Bronchial epithelial cell (primary cell): ENCODE results near the gene ENTPD1. TPM values are rescaled to one million over a fixed set of nuclear protein-coding genes. Genes with fewer than 3 reads are reported as not detected.

Experiments
- DNase-seq: peaks from one replicate; pipeline ENCODE4 v3.0.0-alpha.2; 2010; ENCODE audit warnings: low read depth
- FAIRE-seq: peaks from 2 replicates; lab custom pipeline; 2011; peaks lifted over from hg19 to GRCh38; lab: Jason Lieb, UNC
- H3K27me3 ChIP-seq: 2 replicates; pipeline ENCODE4 v1.5.1; 2011; ENCODE audit warnings: low read length; ENCODE audit not compliant: control insufficient read depth, insufficient read depth
- H3K36me3 ChIP-seq: 2 replicates; pipeline ENCODE4 v1.5.1; 2011; ENCODE audit warnings: low read length; ENCODE audit not compliant: control insufficient read depth, insufficient read depth
- H3K4me3 ChIP-seq: 2 replicates; pipeline ENCODE4 v1.5.1; 2011; ENCODE audit warnings: mild to moderate bottlenecking, low read depth, low read length, control low read depth
- total RNA-seq: library from RNA; depleted of rRNA; stranded (reverse); fragments of >200 nt; gene quantifications from 2 replicates; pipeline ENCODE4 v1.2.1, GENCODE V29; 2014
- TF ChIP-seq, protein P1 (sequence below): IDR thresholded peaks from 2 replicates; pipeline ENCODE4 v1.5.1; 2011; ENCODE audit warnings: mild to moderate bottlenecking, moderate library complexity, low read length, control low read depth, inconsistent platforms; ENCODE audit not compliant: insufficient read depth, severe bottlenecking

Gene ENTPD1
- total RNA-seq, 1 donor from 2014 or later, result not detected

- Histone ChIP-seq H3K36me3 (no peaks in the 10 kb centered on the region), H3K27me3 (no peaks in the 10 kb centered on the region), H3K4me3 (no peak overlapping the region)
- TF ChIP-seq, protein P1, sequence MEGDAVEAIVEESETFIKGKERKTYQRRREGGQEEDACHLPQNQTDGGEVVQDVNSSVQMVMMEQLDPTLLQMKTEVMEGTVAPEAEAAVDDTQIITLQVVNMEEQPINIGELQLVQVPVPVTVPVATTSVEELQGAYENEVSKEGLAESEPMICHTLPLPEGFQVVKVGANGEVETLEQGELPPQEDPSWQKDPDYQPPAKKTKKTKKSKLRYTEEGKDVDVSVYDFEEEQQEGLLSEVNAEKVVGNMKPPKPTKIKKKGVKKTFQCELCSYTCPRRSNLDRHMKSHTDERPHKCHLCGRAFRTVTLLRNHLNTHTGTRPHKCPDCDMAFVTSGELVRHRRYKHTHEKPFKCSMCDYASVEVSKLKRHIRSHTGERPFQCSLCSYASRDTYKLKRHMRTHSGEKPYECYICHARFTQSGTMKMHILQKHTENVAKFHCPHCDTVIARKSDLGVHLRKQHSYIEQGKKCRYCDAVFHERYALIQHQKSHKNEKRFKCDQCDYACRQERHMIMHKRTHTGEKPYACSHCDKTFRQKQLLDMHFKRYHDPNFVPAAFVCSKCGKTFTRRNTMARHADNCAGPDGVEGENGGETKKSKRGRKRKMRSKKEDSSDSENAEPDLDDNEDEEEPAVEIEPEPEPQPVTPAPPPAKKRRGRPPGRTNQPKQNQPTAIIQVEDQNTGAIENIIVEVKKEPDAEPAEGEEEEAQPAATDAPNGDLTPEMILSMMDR, result no peak
- FAIRE-seq, result no peak
- no peak for DNase-seq
Measured at GRCh38 chr10:95815133-95815532, 59.2 kb downstream of the ENTPD1 start.

- Histone ChIP-seq H3K36me3 (no peaks in the 10 kb centered on the region), H3K4me3 (no peak overlapping the region), H3K27me3 (no peaks in the 10 kb centered on the region)
- TF ChIP-seq, protein P1, result no peak
- FAIRE-seq, result no peak
- DNase-seq, result no peak
Measured at GRCh38 chr10:95815701-95816240, 59.8 kb downstream of the ENTPD1 start.

DNA sequence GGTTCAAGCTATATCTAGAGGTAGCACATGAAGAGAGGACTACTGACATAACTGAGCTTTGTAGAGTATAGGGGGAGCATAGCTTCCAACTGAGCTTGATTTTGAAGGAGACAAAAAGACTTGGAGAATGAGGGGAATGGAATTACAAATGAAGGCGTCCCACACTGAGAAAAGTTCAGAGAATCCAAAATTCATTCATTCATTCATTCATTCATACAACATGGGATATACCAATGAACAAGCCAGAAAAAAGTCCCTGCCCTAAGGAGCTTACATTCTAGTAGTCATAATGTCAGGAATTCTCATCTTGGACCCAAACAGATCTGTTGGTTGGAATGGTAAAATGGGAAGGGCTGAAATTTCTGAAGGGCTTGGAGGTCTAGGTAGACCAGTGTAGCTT, 62.0 kb downstream of the ENTPD1 start:
- no peak for FAIRE-seq

GRCh38 chr10:95818668-95819067, 62.7 kb downstream of the ENTPD1 start:
- TF ChIP-seq, protein P1, result no peak
- DNase-seq, result peak; percentile 87
- no peak overlapping the region for H3K4me3 ChIP-seq
- no peaks in the 10 kb centered on the region for H3K27me3 ChIP-seq
- no peaks in the 10 kb centered on the region for H3K36me3 ChIP-seq
- FAIRE-seq, result no peak

More for the DNA sequence above, 62.0 kb downstream of the ENTPD1 start:
- TF ChIP-seq, protein P1, result no peak
- Histone ChIP-seq H3K4me3 (no peak overlapping the region), H3K36me3 (no peaks in the 10 kb centered on the region), H3K27me3 (no peaks in the 10 kb centered on the region)
- no peak for DNase-seq

- Histone ChIP-seq H3K27me3 (no peaks in the 10 kb centered on the region), H3K4me3 (no peak overlapping the region), H3K36me3 (no peaks in the 10 kb centered on the region)
- TF ChIP-seq, protein P1, result no peak
- FAIRE-seq (no peak), DNase-seq (no peak)
Measured at GRCh38 chr10:95819620-95820329, 63.8 kb downstream of the ENTPD1 start.
